Measurements from ENCODE around the gene VASN. TPM values are rescaled to one million over a fixed set of nuclear protein-coding genes. Genes with fewer than 3 reads are reported as not detected.
A peak's percentile ranks its signal among the peaks of the same experiment; 100 is the strongest.

VASN gene
- total and polyA plus RNA-seq, 9 of the 15 experiments (the other 6 are each of a cell fraction or from before 2014, with no cell fraction given): 0.01 to 2.5 (median 0.41) TPM; not detected in 1

DNA sequence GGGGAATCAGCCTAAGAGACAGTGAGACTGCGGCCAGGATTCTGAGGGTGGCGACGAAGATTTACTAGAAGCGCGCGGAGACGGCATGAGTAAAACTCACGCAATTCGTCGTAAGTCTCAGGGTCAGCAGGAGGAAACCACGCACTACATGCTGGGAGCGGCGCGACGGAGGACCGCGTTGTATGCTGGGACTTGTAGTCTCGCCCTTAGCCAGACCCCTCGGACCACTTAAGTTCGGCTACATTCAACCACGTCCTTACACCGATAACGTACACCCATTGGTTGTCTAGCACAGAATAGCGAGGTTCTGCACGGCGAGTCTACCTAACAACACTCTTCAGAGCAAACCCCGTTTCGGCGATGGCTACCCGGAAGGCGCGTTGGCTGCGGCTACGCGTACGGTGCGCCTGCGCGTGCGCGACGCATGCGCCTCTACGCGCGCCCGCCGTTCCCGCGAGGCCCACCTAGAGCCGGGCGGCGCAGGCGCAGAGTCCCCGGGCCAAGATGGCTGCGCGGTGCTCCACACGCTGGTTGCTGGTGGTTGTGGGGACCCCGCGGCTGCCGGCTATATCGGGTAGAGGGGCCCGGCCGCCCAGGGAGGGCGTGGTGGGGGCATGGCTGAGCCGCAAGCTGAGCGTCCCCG lies 53.9 kb downstream of the VASN start, which contains the start of gene DNAJA3 (continued):
- TF ChIP-seq, protein P1, sequence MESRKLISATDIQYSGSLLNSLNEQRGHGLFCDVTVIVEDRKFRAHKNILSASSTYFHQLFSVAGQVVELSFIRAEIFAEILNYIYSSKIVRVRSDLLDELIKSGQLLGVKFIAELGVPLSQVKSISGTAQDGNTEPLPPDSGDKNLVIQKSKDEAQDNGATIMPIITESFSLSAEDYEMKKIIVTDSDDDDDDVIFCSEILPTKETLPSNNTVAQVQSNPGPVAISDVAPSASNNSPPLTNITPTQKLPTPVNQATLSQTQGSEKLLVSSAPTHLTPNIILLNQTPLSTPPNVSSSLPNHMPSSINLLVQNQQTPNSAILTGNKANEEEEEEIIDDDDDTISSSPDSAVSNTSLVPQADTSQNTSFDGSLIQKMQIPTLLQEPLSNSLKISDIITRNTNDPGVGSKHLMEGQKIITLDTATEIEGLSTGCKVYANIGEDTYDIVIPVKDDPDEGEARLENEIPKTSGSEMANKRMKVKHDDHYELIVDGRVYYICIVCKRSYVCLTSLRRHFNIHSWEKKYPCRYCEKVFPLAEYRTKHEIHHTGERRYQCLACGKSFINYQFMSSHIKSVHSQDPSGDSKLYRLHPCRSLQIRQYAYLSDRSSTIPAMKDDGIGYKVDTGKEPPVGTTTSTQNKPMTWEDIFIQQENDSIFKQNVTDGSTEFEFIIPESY (CRISPR knock-in tag; IDR thresholded peaks at IDR 0.05): peak; percentile 39; the same call in 1 of the 2 replicates
- TF ChIP-seq IRF9 (tag; IDR thresholded peaks at IDR 0.05) (0 out of 2 replicates have a peak, but pooled peaks have one; percentile 21), POLR3G (IDR thresholded peaks at IDR 0.05; ENCODE audit: extremely low read depth, insufficient read length, insufficient replicate concordance) (no peak), TOE1 (IDR thresholded peaks at IDR 0.05; ENCODE audit: borderline replicate concordance) (no peak), TOE1 (CRISPR knock-in tag; IDR thresholded peaks at IDR 0.05; ENCODE audit: borderline replicate concordance, low read depth) (peak; percentile 71; the same call in 1 of the 2 replicates), ADNP (tag; IDR thresholded peaks at IDR 0.05) (no peak), ZNF699 (CRISPR knock-in tag; IDR thresholded peaks at IDR 0.05; ENCODE audit: insufficient replicate concordance) (no peak), SIX5 (IDR thresholded peaks at IDR 0.05; ENCODE audit: borderline replicate concordance in 1 of 2, insufficient read depth in 1 of 2, low read depth in 1 of 2, low read length in 2 of 2) (peak; percentile 79 to 81), AFF1 (IDR thresholded peaks at IDR 0.05; ENCODE audit: low read depth in 1 of 2, partially characterized antibody in 2 of 2) (peak in 1 of 2 experiments; percentile 96), ZNF217 (CRISPR knock-in tag; IDR thresholded peaks at IDR 0.05) (no peak), ZNF184 (CRISPR knock-in tag; IDR thresholded peaks at IDR 0.05) (no peak), KAT7 (CRISPR knock-in tag; IDR thresholded peaks at IDR 0.05; ENCODE audit: borderline replicate concordance) (no peak), ZNF133 (CRISPR knock-in tag; IDR thresholded peaks at IDR 0.05) (no peak), CC2D1A (IDR thresholded peaks at IDR 0.05) (no peak), KLF16 (IDR thresholded peaks at IDR 0.05) (no peak), FOXM1 (IDR thresholded peaks at IDR 0.05; ENCODE audit: low read depth) (no peak), FOXM1 (CRISPR knock-in tag; IDR thresholded peaks at IDR 0.05; ENCODE audit: low read depth) (no peak), ZNF12 (CRISPR knock-in tag; IDR thresholded peaks at IDR 0.05) (no peak), TRIM28 (IDR thresholded peaks at IDR 0.05) (no peak), E2F5 (CRISPR knock-in tag; IDR thresholded peaks at IDR 0.05) (0 out of 2 replicates have a peak, but pooled peaks have one; percentile 69), EP300 (IDR thresholded peaks at IDR 0.05; ENCODE audit: low read length) (peak; percentile 60)

All from K562 (cell line).